T-cell (primary cell): ENCODE measurements around the gene AKR7A2. TPM values are rescaled to one million over a fixed set of nuclear protein-coding genes. Genes with fewer than 3 reads are reported as not detected.
A peak's percentile ranks its signal among the peaks of the same experiment; 100 is the strongest.
"Not testable (repeated sequence)": the region's sequence is repeated elsewhere in the genome, so short reads cannot be mapped to it uniquely, and the experiment has no call there.

ENCODE experiments used
- ATAC-seq, 4 experiments: fragments of 200-7000 bp in 3 of 4; fragments of 150-1000 bp in 1 of 4; cut with Tn5 transposase; replicated peaks in 1 of 4; 1 replicate in 3 of 4; 2 replicates in 1 of 4; pipeline ENCODE4 v1.10.0; 2021; ENCODE audit warnings: moderate library complexity in 3 of 4, mild to moderate bottlenecking in 2 of 4, moderate number of reproducible peaks in 1 of 4
- CTCF ChIA-PET, 2 donors: fragments of 300-600 bp; sonication (Branson Sonifier 250); formaldehyde crosslinking; loops; one replicate each; lab custom pipeline; 2022; ENCODE audit warnings: antibody characterized with exemption in 2 of 2; lab: Charles Lee
- POLR2A ChIA-PET, 2 donors: fragments of 300-600 bp; sonication (Branson Sonifier 250); formaldehyde crosslinking; loops; one replicate each; lab custom pipeline; 2022; ENCODE audit warnings: antibody characterized with exemption in 2 of 2; lab: Charles Lee
- DNase-seq, 35 experiments: peaks; one replicate each; pipeline versions ENCODE4 v3.0.0 to v3.0.0-alpha.2; 2013 to 2023
- H3K27ac ChIP-seq: one replicate; pipeline ENCODE4 v1.5.1; 2013; ENCODE audit warnings: low read length
- H3K27me3 ChIP-seq, 2 experiments: replicated peaks in 1 of 2; 1 replicate in 1 of 2; 2 replicates in 1 of 2; pipeline versions ENCODE4 v1.6.1 to v1.7.0; 2013; ENCODE audit warnings: low read length in 1 of 2, mixed read lengths in 1 of 2; ENCODE audit not compliant: control insufficient read depth in 2 of 2, insufficient read depth in 2 of 2; ENCODE audit errors: extremely low read depth in 1 of 2
- H3K36me3 ChIP-seq, 2 donors: 1 replicate in 1 of 2; 2 replicates in 1 of 2; pipeline versions ENCODE4 v1.6.1 to v1.7.0; 2013; ENCODE audit warnings: low read length in 1 of 2; ENCODE audit not compliant: control insufficient read depth in 2 of 2, insufficient read depth in 1 of 2; ENCODE audit errors: extremely low read depth in 1 of 2
- H3K4me1 ChIP-seq, 2 experiments: 1 replicate in 1 of 2; 2 replicates in 1 of 2; pipeline versions ENCODE4 v1.6.1 to v1.7.0; 2013; ENCODE audit warnings: low read length in 2 of 2, mixed read lengths in 1 of 2; ENCODE audit not compliant: insufficient read depth in 2 of 2, control insufficient read depth in 1 of 2; ENCODE audit errors: extremely low read depth in 1 of 2
- H3K4me3 ChIP-seq, 2 donors: 1 replicate in 1 of 2; 2 replicates in 1 of 2; pipeline versions ENCODE4 v1.5.1 to v1.7.0; 2013; ENCODE audit warnings: mild to moderate bottlenecking in 2 of 2, low read length in 1 of 2, moderate library complexity in 1 of 2; ENCODE audit not compliant: control insufficient read depth in 1 of 2; ENCODE audit errors: extremely low read depth in 1 of 2
- H3K9me3 ChIP-seq: 2 replicates; pipeline ENCODE4 v1.7.0; 2013
- H3K27ac Mint-ChIP-seq, 2 donors: one replicate each; pipeline ENCODE4 v1.8.0; 2020 to 2021; ENCODE audit warnings: mild to moderate bottlenecking in 2 of 2, mixed read lengths in 2 of 2
- H3K27me3 Mint-ChIP-seq, 2 donors: one replicate each; pipeline ENCODE4 v1.8.0; 2021 to 2022; ENCODE audit warnings: mixed read lengths in 2 of 2
- H3K36me3 Mint-ChIP-seq: one replicate; pipeline ENCODE4 v1.8.0; 2021; ENCODE audit warnings: mixed read lengths
- H3K4me1 Mint-ChIP-seq, 3 donors: one replicate each; pipeline ENCODE4 v1.8.0; 2020 to 2022; ENCODE audit warnings: mixed read lengths in 3 of 3, mild to moderate bottlenecking in 1 of 3
- H3K4me3 Mint-ChIP-seq, 3 donors: one replicate each; pipeline ENCODE4 v1.8.0; 2020 to 2022; ENCODE audit warnings: mild to moderate bottlenecking in 3 of 3, mixed read lengths in 3 of 3, moderate library complexity in 3 of 3
- H3K9me3 Mint-ChIP-seq, 3 donors: one replicate each; pipeline ENCODE4 v1.8.0; 2020 to 2022; ENCODE audit warnings: mixed read lengths in 3 of 3
- WGBS: methylation state at CpG from one replicate; pipeline ENCODE4 v1.1.5; 2013; ENCODE audit warnings: missing lambda C conversion rate; ENCODE audit not compliant: insufficient coverage; 5-methylcytosine and 5-hydroxymethylcytosine counted together
- total RNA-seq, 35 experiments: library from RNA in 6 of 35; stranded (reverse) in 6 of 35; fragments of 120-200 nt in 1 of 35; gene quantifications; one replicate each; pipeline versions ENCODE4 v1.2.1 to v1.2.4 and lab custom pipeline; 2013 to 2026

AKR7A2 gene
- total RNA-seq, 5 donors from 2014 or later (not counting 1 experiment from before 2014, with no cell fraction given), result 20.8 to 35.4 (median 32.0) TPM

GRCh38 chr1:19270343-19270730 lies 41.6 kb downstream of the AKR7A2 start:
- H3K27ac Mint-ChIP-seq, H3K4me3 ChIP-seq, H3K4me3 Mint-ChIP-seq, ATAC-seq, H3K4me1 Mint-ChIP-seq, H3K4me1 ChIP-seq, POLR2A ChIA-PET, H3K27ac ChIP-seq, H3K36me3 Mint-ChIP-seq, DNase-seq, H3K9me3 ChIP-seq, H3K36me3 ChIP-seq, CTCF ChIA-PET, H3K9me3 Mint-ChIP-seq: not testable (repeated sequence)
- peaks cover 0 to 24% of the 10 kb centered on the region in 2 experiments for H3K27me3 ChIP-seq
- peaks cover 7 to 26% of the 10 kb centered on the region in 2 donors for H3K27me3 Mint-ChIP-seq
- WGBS, result 82% methylated on average over 6 of the region's 6 CpGs

- H3K4me3 ChIP-seq, H3K36me3 ChIP-seq, H3K4me1 Mint-ChIP-seq, H3K27ac Mint-ChIP-seq, H3K36me3 Mint-ChIP-seq, H3K4me1 ChIP-seq, CTCF ChIA-PET, DNase-seq, H3K4me3 Mint-ChIP-seq, H3K9me3 ChIP-seq, H3K9me3 Mint-ChIP-seq, H3K27ac ChIP-seq, POLR2A ChIA-PET, ATAC-seq: not testable (repeated sequence)
- peaks cover 0 to 20% of the 10 kb centered on the region in 2 experiments for H3K27me3 ChIP-seq
- no CpG with 5 or more reads among the region's 9 CpGs for WGBS
- peaks cover 7 to 26% of the 10 kb centered on the region in 2 donors for H3K27me3 Mint-ChIP-seq
Measured at GRCh38 chr1:19269427-19270342, 42.3 kb downstream of the AKR7A2 start.

GRCh38 chr1:19268445-19268844 lies 43.5 kb downstream of the AKR7A2 start:
- no peak for ATAC-seq
- ChIA-PET POLR2A (no interaction called here), CTCF (interaction anchor here in 1 of 2 donors (0.7 kb wide), 1 partner anchor 367 kb away, joined by 4 read pairs; no protein-coding TSS in a partner anchor)
- no peaks in the 10 kb centered on the region for H3K36me3 ChIP-seq
- Mint-ChIP-seq H3K27me3 (peaks cover 6 to 22% of the 10 kb centered on the region in 2 donors), H3K9me3 (no peaks in the 10 kb centered on the region), H3K4me3 (no peak overlapping the region), H3K36me3 (peaks cover 3% of the 10 kb centered on the region), H3K4me1 (peaks cover 0 to 4% (median 0%) of the 10 kb centered on the region in 3 donors), H3K27ac (no peak overlapping the region)
- peaks cover 0 to 10% of the 10 kb centered on the region in 2 experiments for H3K27me3 ChIP-seq
- no peak overlapping the region for H3K27ac ChIP-seq
- WGBS, result 76% methylated on average over 6 of the region's 11 CpGs
- H3K4me3 ChIP-seq, result no peak overlapping the region
- no peaks in the 10 kb centered on the region for H3K9me3 ChIP-seq
- H3K4me1 ChIP-seq, result no peaks in the 10 kb centered on the region
- DNase-seq, result no peak

- Histone ChIP-seq H3K9me3 (no peaks in the 10 kb centered on the region), H3K4me1 (no peaks in the 10 kb centered on the region), H3K27ac (no peak overlapping the region), H3K36me3 (peaks cover 4 to 26% of the 10 kb centered on the region in 2 donors), H3K27me3 (no peaks in the 10 kb centered on the region), H3K4me3 (no peak overlapping the region)
- ChIA-PET CTCF (no interaction called here), POLR2A (no interaction called here)
- H3K27ac Mint-ChIP-seq, result no peak overlapping the region
- 92% methylated on average over 2 of the region's 5 CpGs for WGBS
- no peaks in the 10 kb centered on the region for H3K9me3 Mint-ChIP-seq
- H3K4me1 Mint-ChIP-seq, result no peaks in the 10 kb centered on the region
- ATAC-seq (no peak), DNase-seq (no peak)
- no peaks in the 10 kb centered on the region for H3K27me3 Mint-ChIP-seq
- no peak overlapping the region for H3K4me3 Mint-ChIP-seq
- H3K36me3 Mint-ChIP-seq, result peaks cover 12% of the 10 kb centered on the region
Measured at GRCh38 chr1:19262744-19263143, 49.2 kb downstream of the AKR7A2 start.

- ChIA-PET POLR2A (no interaction called here), CTCF (no interaction called here)
- H3K9me3 ChIP-seq, result no peaks in the 10 kb centered on the region
- ATAC-seq (peak in 1 of 4 experiments; percentile 6), DNase-seq (no peak)
- H3K27me3 Mint-ChIP-seq, result no peaks in the 10 kb centered on the region
- no peaks in the 10 kb centered on the region for H3K27me3 ChIP-seq
- no peak overlapping the region for H3K4me3 ChIP-seq
- no peak overlapping the region for H3K27ac Mint-ChIP-seq
- peaks cover 9 to 33% of the 10 kb centered on the region in 2 donors for H3K36me3 ChIP-seq
- H3K4me3 Mint-ChIP-seq, result no peak overlapping the region
- no peaks in the 10 kb centered on the region for H3K4me1 ChIP-seq
- no peak overlapping the region for H3K27ac ChIP-seq
- 83% methylated on average over 5 of the region's 5 CpGs for WGBS
- H3K4me1 Mint-ChIP-seq, result peaks cover 0 to 3% (median under 1%) of the 10 kb centered on the region in 3 donors
- peaks cover 17% of the 10 kb centered on the region for H3K36me3 Mint-ChIP-seq
- no peaks in the 10 kb centered on the region for H3K9me3 Mint-ChIP-seq
Measured at GRCh38 chr1:19262047-19262446, 49.9 kb downstream of the AKR7A2 start.

- Histone ChIP-seq H3K4me3 (no peak overlapping the region), H3K9me3 (no peaks in the 10 kb centered on the region), H3K36me3 (peaks cover 14 to 48% of the 10 kb centered on the region in 2 donors), H3K27ac (no peak overlapping the region), H3K27me3 (no peaks in the 10 kb centered on the region), H3K4me1 (no peaks in the 10 kb centered on the region)
- Mint-ChIP-seq H3K27me3 (no peaks in the 10 kb centered on the region), H3K36me3 (peaks cover 23% of the 10 kb centered on the region), H3K9me3 (no peaks in the 10 kb centered on the region), H3K4me3 (no peak overlapping the region), H3K27ac (no peak overlapping the region), H3K4me1 (peaks cover 0 to 8% (median 3%) of the 10 kb centered on the region in 3 donors)
- DNase-seq (no peak), ATAC-seq (peak in 1 of 4 experiments; percentile 18)
- ChIA-PET CTCF (interaction anchor here in 1 of 2 donors (0.7 kb wide), 1 partner anchor 454 kb away, joined by 4 read pairs; no protein-coding TSS in a partner anchor), POLR2A (no interaction called here)
- WGBS, result 91% methylated on average over 14 of the region's 21 CpGs
Measured at GRCh38 chr1:19260211-19261138, 51.5 kb downstream of the AKR7A2 start.
